CD8-positive, alpha-beta memory T cell (primary cell): ENCODE data around the gene ZNF581. TPM values are rescaled to one million over a fixed set of nuclear protein-coding genes. Genes with fewer than 3 reads are reported as not detected.

Experiments
- CTCF ChIA-PET: fragments of 350-600 bp; sonication (Branson Sonifier 250); formaldehyde crosslinking; loops from one replicate; lab custom pipeline; 2021; ENCODE audit warnings: antibody characterized with exemption; lab: Charles Lee
- POLR2A ChIA-PET: fragments of 350-600 bp; sonication (Branson Sonifier 250); formaldehyde crosslinking; loops from one replicate; lab custom pipeline; 2021; ENCODE audit warnings: antibody characterized with exemption; lab: Charles Lee
- DNase-seq, 5 donors: peaks; one replicate each; pipeline versions ENCODE4 v3.0.0 to v3.0.0-alpha.2; 2020 to 2022; ENCODE audit warnings: mixed read lengths in 1 of 5
- H3K27ac ChIP-seq: one replicate; pipeline ENCODE4 v1.7.0; 2013; ENCODE audit warnings: low read depth, mild to moderate bottlenecking, low read length, moderate library complexity
- H3K27me3 ChIP-seq: 2 replicates; pipeline ENCODE4 v1.7.0; 2013; ENCODE audit warnings: low read length, mild to moderate bottlenecking; ENCODE audit not compliant: insufficient read depth, poor library complexity, severe bottlenecking
- H3K36me3 ChIP-seq: 2 replicates; pipeline ENCODE4 v1.7.0; 2013; ENCODE audit warnings: mild to moderate bottlenecking, low read length, moderate library complexity; ENCODE audit not compliant: insufficient read depth
- H3K4me1 ChIP-seq: 2 replicates; pipeline ENCODE4 v1.7.0; 2013; ENCODE audit warnings: mild to moderate bottlenecking, low read length, moderate library complexity; ENCODE audit not compliant: insufficient read depth
- H3K4me3 ChIP-seq: 2 replicates; pipeline ENCODE4 v1.7.0; 2013; ENCODE audit warnings: mild to moderate bottlenecking, low read length
- H3K9me3 ChIP-seq: 2 replicates; pipeline ENCODE4 v1.7.0; 2013; ENCODE audit warnings: mild to moderate bottlenecking, low read length
- H3K27ac Mint-ChIP-seq, 8 donors: one replicate each; pipeline ENCODE4 v1.8.0; 2020 to 2021; ENCODE audit warnings: mixed read lengths in 8 of 8, mild to moderate bottlenecking in 6 of 8, inconsistent platforms in 3 of 8, moderate library complexity in 3 of 8
- H3K27me3 Mint-ChIP-seq, 2 donors: one replicate each; pipeline ENCODE4 v1.8.0; 2020 to 2021; ENCODE audit warnings: mixed read lengths in 2 of 2, mild to moderate bottlenecking in 1 of 2, moderate library complexity in 1 of 2
- H3K36me3 Mint-ChIP-seq, 3 donors: one replicate each; pipeline ENCODE4 v1.8.0; 2020 to 2021; ENCODE audit warnings: mixed read lengths in 3 of 3, inconsistent platforms in 1 of 3, mild to moderate bottlenecking in 1 of 3
- H3K4me1 Mint-ChIP-seq, 3 donors: one replicate each; pipeline ENCODE4 v1.8.0; 2020 to 2021; ENCODE audit warnings: mixed read lengths in 3 of 3, inconsistent platforms in 1 of 3, mild to moderate bottlenecking in 1 of 3
- H3K4me3 Mint-ChIP-seq, 7 donors: one replicate each; pipeline ENCODE4 v1.8.0; 2020 to 2021; ENCODE audit warnings: mixed read lengths in 7 of 7, mild to moderate bottlenecking in 6 of 7, moderate library complexity in 4 of 7, inconsistent platforms in 2 of 7
- H3K9me3 Mint-ChIP-seq, 5 donors: one replicate each; pipeline ENCODE4 v1.8.0; 2020 to 2022; ENCODE audit warnings: mixed read lengths in 5 of 5, mild to moderate bottlenecking in 3 of 5, moderate library complexity in 2 of 5, inconsistent platforms in 1 of 5
- polyA plus RNA-seq: library from polyadenylated mRNA; unstranded; fragments of 300-500 nt; fragmentation: Illumina TruSeq; gene quantifications from one replicate; pipeline ENCODE4 v1.2.3, GENCODE V29; 2021
- total RNA-seq, 2 experiments: library from RNA; stranded (reverse); gene quantifications; one replicate each; pipeline ENCODE4 v1.2.3, GENCODE V29; 2021

The ZNF581 gene
- total and polyA plus RNA-seq, 3 experiments from 2014 or later: 23.4 to 34.4 (median 32.8) TPM

DNA sequence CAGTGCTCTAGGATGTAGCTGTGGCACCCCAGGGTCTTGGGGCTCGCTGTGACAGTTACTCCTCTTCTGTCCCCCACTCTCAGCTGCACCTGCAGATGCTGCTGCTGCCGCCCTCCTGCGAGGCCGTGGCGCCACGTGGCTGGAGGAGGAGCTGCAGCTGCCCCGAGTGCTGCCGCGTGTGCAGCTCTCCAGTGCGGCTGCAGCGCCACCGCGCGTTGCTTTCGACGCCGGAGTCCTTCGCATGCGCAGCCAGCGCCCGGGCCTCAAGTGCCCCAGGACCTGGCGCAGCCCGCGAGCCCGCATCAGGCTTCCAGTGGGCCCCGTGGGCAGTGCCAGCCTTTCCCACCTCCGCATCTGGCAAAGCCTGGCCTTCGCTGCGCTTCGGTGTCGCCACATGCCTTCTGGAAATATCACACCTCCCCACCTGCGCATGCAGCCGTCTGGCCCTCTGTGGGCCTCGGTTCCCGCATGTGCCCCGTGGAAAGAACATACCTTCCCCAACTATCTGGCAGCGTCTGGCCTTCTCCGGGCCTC is 3.3 kb upstream of the ZNF581 start:
- ChIA-PET POLR2A (interaction anchor here (1.7 to 1.9 kb wide), 2 partner anchors 14 to 35 kb away, joined by 4 to 10 read pairs; partner anchors contain the start of gene U2AF2), CTCF (interaction anchor here (0.8 to 2.3 kb wide), 5 partner anchors 9 to 136 kb away, joined by 4 to 11 read pairs (median 4); partner anchors contain the start of genes ZNF784 and ZNF865)
- Mint-ChIP-seq H3K4me1 (peaks cover 62 to 80% (median 72%) of the 10 kb centered on the region in 3 donors), H3K4me3 (peak overlapping the region; percentile 69 to 86 (median 73)), H3K36me3 (peaks cover 3 to 34% (median 8%) of the 10 kb centered on the region in 3 donors), H3K27ac (peak overlapping the region; percentile 63 to 98 (median 83)), H3K9me3 (peaks cover 0 to 3% (median 0%) of the 10 kb centered on the region in 5 donors), H3K27me3 (peaks cover 0 to 4% of the 10 kb centered on the region in 2 donors)
- H3K4me3 ChIP-seq: peak overlapping the region; percentile 41
- peak; percentile 55 to 82 (median 69) for DNase-seq
- H3K4me1 ChIP-seq: peaks cover 53% of the 10 kb centered on the region
- no peaks in the 10 kb centered on the region for H3K27me3 ChIP-seq
- peak overlapping the region; percentile 69 for H3K27ac ChIP-seq
- no peaks in the 10 kb centered on the region for H3K36me3 ChIP-seq
- no peaks in the 10 kb centered on the region for H3K9me3 ChIP-seq

- Mint-ChIP-seq H3K27me3 (peaks cover 0 to 3% of the 10 kb centered on the region in 2 donors), H3K4me3 (peak within 1 kb of the TSS; percentile 84 to 97 (median 92)), H3K9me3 (peaks cover 0 to 3% (median 0%) of the 10 kb centered on the region in 5 donors), H3K4me1 (peaks cover 58 to 79% (median 71%) of the 10 kb centered on the region in 3 donors), H3K27ac (peak within 1 kb of the TSS; percentile 84 to 98 (median 92)), H3K36me3 (peaks cover 3 to 34% (median 8%) of the 10 kb centered on the region in 3 donors)
- H3K4me3 ChIP-seq: peak within 1 kb of the TSS; percentile 95
- CTCF ChIA-PET: interaction anchor here (1.0 to 2.3 kb wide), 2 partner anchors 9 to 137 kb away, joined by 4 to 9 read pairs; no protein-coding TSS in a partner anchor
- peaks cover 49% of the 10 kb centered on the region for H3K4me1 ChIP-seq
- POLR2A ChIA-PET: interaction anchor here (1.9 to 2.2 kb wide), 2 partner anchors 14 to 16 kb away, joined by 10 to 11 read pairs; partner anchors contain the start of genes U2AF2 and ZNF784
- H3K27ac ChIP-seq: peak within 1 kb of the TSS; percentile 69
- peak in 4 of 5 donors; percentile 41 to 69 (median 52) for DNase-seq
- no peaks in the 10 kb centered on the region for H3K9me3 ChIP-seq
- H3K27me3 ChIP-seq: no peaks in the 10 kb centered on the region
- H3K36me3 ChIP-seq: peaks cover 4% of the 10 kb centered on the region
Measured at GRCh38 chr19:55640577-55641425, 2.6 kb upstream of the ZNF581 start, which contains the start of gene ZNF580. ZNF580 (plus strand) TSS chr19:55641002; CDS start chr19:55642509, 1,507 bp downstream.

GRCh38 chr19:55641426-55642152 is 1.9 kb upstream of the ZNF581 start:
- peak in 3 of 5 donors; percentile 36 to 56 (median 39) for DNase-seq
- H3K27me3 ChIP-seq: no peaks in the 10 kb centered on the region
- H3K4me3 ChIP-seq: peak overlapping the region; percentile 95
- H3K9me3 ChIP-seq: no peaks in the 10 kb centered on the region
- ChIA-PET CTCF (interaction anchor here (1.7 to 1.9 kb wide), 2 partner anchors 10 to 11 kb away, joined by 9 to 14 read pairs; no protein-coding TSS in a partner anchor), POLR2A (interaction anchor here (0.7 to 2.6 kb wide), 5 partner anchors 13 to 42 kb away, joined by 4 to 23 read pairs (median 10); partner anchors contain the start of genes FIZ1, U2AF2 and ZNF784)
- peaks cover 0 to 3% (median 0%) of the 10 kb centered on the region in 5 donors for H3K9me3 Mint-ChIP-seq
- H3K36me3 ChIP-seq: peaks cover 4% of the 10 kb centered on the region
- peak overlapping the region; percentile 84 to 97 (median 90) for H3K27ac Mint-ChIP-seq
- H3K27me3 Mint-ChIP-seq: no peaks in the 10 kb centered on the region
- peak overlapping the region; percentile 84 to 97 (median 92) for H3K4me3 Mint-ChIP-seq
- H3K4me1 Mint-ChIP-seq: peaks cover 50 to 71% (median 63%) of the 10 kb centered on the region in 3 donors
- H3K27ac ChIP-seq: peak overlapping the region; percentile 69
- peaks cover 3 to 27% (median 6%) of the 10 kb centered on the region in 3 donors for H3K36me3 Mint-ChIP-seq
- peaks cover 41% of the 10 kb centered on the region for H3K4me1 ChIP-seq

DNA sequence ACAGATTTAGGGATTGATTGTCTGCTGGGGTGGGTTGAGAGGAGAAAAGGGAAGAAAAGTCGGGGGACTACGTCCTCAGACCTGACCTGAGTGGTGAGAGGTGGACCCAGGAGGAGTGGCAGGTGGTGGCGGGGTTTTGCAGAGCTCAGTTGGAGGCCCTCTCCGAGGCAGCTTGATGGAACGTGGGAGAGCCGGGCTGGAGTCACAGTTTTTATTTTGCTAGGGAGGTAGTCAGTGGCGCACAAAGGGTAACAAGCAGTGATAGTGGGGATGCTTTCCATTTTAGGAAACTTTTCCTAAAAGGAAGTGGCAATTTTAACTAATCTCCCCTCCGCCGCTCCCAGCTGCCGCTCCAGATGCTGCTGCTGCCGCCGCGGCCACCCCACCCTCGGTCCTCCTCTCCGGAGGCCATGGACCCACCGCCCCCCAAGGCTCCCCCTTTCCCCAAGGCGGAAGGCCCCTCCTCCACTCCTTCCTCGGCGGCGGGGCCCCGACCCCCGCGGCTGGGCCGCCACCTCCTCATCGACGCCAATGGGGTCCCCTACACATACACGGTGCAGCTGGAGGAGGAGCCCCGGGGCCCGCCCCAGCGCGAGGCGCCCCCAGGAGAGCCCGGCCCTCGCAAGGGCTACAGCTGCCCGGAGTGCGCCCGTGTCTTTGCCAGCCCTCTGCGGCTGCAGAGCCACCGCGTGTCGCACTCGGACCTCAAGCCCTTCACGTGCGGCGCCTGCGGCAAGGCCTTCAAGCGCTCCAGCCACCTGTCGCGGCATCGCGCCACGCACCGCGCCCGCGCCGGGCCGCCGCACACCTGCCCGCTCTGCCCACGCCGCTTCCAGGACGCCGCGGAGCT is 1.1 kb upstream of the ZNF581 start:
- DNase-seq: peak in 1 of 5 donors; percentile 48
- Mint-ChIP-seq H3K27me3 (no peaks in the 10 kb centered on the region), H3K36me3 (peaks cover 3 to 26% (median 6%) of the 10 kb centered on the region in 3 donors), H3K27ac (peak overlapping the region; percentile 85 to 98 (median 96)), H3K4me1 (peaks cover 47 to 68% (median 61%) of the 10 kb centered on the region in 3 donors), H3K9me3 (peaks cover 0 to 3% (median 0%) of the 10 kb centered on the region in 5 donors), H3K4me3 (peak overlapping the region; percentile 84 to 98 (median 95))
- Histone ChIP-seq H3K36me3 (peaks cover 4% of the 10 kb centered on the region), H3K4me1 (peaks cover 35% of the 10 kb centered on the region), H3K27me3 (no peaks in the 10 kb centered on the region), H3K27ac (peak overlapping the region; percentile 72), H3K9me3 (no peaks in the 10 kb centered on the region), H3K4me3 (peak overlapping the region; percentile 95)
- ChIA-PET CTCF (interaction anchor here (0.7 to 1.9 kb wide), 4 partner anchors 10 to 22 kb away, joined by 3 to 14 read pairs (median 6); partner anchors contain the start of gene U2AF2), POLR2A (interaction anchor here (0.7 to 2.6 kb wide), 6 partner anchors 11 to 43 kb away, joined by 3 to 23 read pairs (median 4); partner anchors contain the start of genes FIZ1, U2AF2 and ZNF784)

DNA sequence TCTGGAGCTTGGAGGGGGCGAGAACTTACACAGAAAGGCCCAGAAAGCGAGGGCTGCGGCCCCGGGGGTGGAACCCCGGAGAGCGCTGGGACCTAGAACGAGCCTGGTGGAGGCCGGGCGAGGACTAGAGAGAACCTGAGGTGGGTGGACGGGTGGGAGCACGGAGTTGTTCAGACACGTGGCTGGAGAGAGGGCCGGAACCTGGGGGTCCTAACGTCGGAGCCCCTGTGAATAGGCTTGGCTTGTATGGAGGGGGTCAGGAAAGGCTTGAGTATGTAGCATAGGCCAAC is 383 bp downstream of the ZNF581 start:
- H3K36me3 Mint-ChIP-seq: peaks cover 3 to 18% (median 3%) of the 10 kb centered on the region in 3 donors
- H3K4me1 Mint-ChIP-seq: peaks cover 44 to 65% (median 57%) of the 10 kb centered on the region in 3 donors

DNA sequence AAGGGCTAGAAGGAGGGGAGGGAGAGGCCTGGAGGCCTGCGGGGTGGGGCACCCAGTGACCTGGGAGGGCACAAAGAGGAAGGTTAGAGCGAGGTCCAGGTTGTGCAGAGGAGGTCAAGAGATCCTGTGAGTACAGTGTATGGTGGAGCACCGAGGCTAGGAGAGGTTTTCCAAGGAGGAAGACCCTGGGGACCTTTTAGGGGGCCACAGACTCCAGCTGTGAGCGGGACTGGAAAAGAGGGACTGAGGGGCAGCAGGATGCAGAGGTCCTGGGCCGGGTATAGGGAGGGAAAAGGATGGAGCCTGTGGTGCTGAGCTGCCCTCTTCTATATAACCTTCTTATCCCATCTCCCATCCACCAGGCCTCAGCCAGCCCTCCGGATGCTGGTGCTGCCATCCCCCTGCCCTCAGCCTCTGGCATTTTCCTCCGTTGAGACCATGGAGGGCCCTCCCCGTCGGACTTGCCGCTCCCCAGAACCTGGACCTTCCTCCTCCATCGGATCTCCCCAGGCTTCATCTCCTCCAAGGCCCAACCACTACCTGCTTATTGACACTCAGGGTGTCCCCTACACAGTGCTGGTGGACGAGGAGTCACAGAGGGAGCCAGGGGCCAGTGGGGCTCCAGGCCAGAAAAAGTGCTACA is 863 bp downstream of the ZNF581 start:
- Mint-ChIP-seq H3K27me3 (no peaks in the 10 kb centered on the region), H3K4me3 (peak overlapping the region; percentile 84 to 98 (median 87)), H3K9me3 (peaks cover 0 to 3% (median 0%) of the 10 kb centered on the region in 5 donors), H3K36me3 (peaks cover 0 to 15% (median 0%) of the 10 kb centered on the region in 3 donors), H3K27ac (peak overlapping the region; percentile 81 to 95 (median 90)), H3K4me1 (peaks cover 40 to 62% (median 52%) of the 10 kb centered on the region in 3 donors)
- Histone ChIP-seq H3K27me3 (no peaks in the 10 kb centered on the region), H3K36me3 (peaks cover 4% of the 10 kb centered on the region), H3K27ac (peak overlapping the region; percentile 72), H3K4me3 (peak overlapping the region; percentile 71), H3K4me1 (peaks cover 37% of the 10 kb centered on the region), H3K9me3 (no peaks in the 10 kb centered on the region)
- ChIA-PET CTCF (interaction anchor here (1.1 kb wide), 3 partner anchors 9 to 13 kb away, joined by 3 to 4 read pairs (median 4); no protein-coding TSS in a partner anchor), POLR2A (interaction anchor here (2.0 to 2.6 kb wide), 2 partner anchors 10 kb away, joined by 6 to 23 read pairs; partner anchors contain the start of gene U2AF2)
- DNase-seq: no peak

More for the DNA sequence above, 383 bp downstream of the ZNF581 start:
- H3K27me3 ChIP-seq: no peaks in the 10 kb centered on the region
- Mint-ChIP-seq H3K27ac (peak overlapping the region; percentile 81 to 95 (median 90)), H3K4me3 (peak overlapping the region; percentile 84 to 98 (median 87)), H3K27me3 (no peaks in the 10 kb centered on the region), H3K9me3 (peaks cover 0 to 3% (median 0%) of the 10 kb centered on the region in 5 donors)
- peak overlapping the region; percentile 71 for H3K4me3 ChIP-seq
- ChIA-PET CTCF (interaction anchor here (1.1 kb wide), 2 partner anchors 9 to 12 kb away, joined by 3 to 4 read pairs; no protein-coding TSS in a partner anchor), POLR2A (interaction anchor here (2.6 kb wide), 1 partner anchor 11 kb away, joined by 23 read pairs; the partner anchor contains the start of gene U2AF2)
- no peak for DNase-seq
- peak overlapping the region; percentile 72 for H3K27ac ChIP-seq
- peaks cover 37% of the 10 kb centered on the region for H3K4me1 ChIP-seq
- peaks cover 4% of the 10 kb centered on the region for H3K36me3 ChIP-seq
- H3K9me3 ChIP-seq: no peaks in the 10 kb centered on the region
